Measurements from ENCODE around the gene SELE. TPM values are rescaled to one million over a fixed set of nuclear protein-coding genes. Genes with fewer than 3 reads are reported as not detected.

SELE gene
- total RNA-seq, 4 donors from 2014 or later, result 2.2 to 62.8 (median 16.7) TPM

GRCh38 chr1:169682071-169682470 is 51.8 kb downstream of the SELE start:
- TF ChIP-seq CTCF (IDR thresholded peaks at IDR 0.05), result no peak
- no peak for ATAC-seq (ENCODE audit: low FRiP score)
- no peak for DNase-seq (ENCODE audit: low spot score)

GRCh38 chr1:169681140-169681539 is 52.7 kb downstream of the SELE start:
- no peak for ATAC-seq (ENCODE audit: low FRiP score)
- TF ChIP-seq CTCF (IDR thresholded peaks at IDR 0.05), result no peak
- DNase-seq (ENCODE audit: low spot score), result no peak

GRCh38 chr1:169680377-169681019 is 53.4 kb downstream of the SELE start:
- DNase-seq (ENCODE audit: low spot score) (no peak), ATAC-seq (ENCODE audit: low FRiP score) (peak; percentile 28)
- no peak for TF ChIP-seq CTCF (IDR thresholded peaks at IDR 0.05)

- DNase-seq (ENCODE audit: low spot score), result no peak
- no peak for ATAC-seq (ENCODE audit: low FRiP score)
- TF ChIP-seq CTCF (IDR thresholded peaks at IDR 0.05), result no peak
These were observed 54.2 kb downstream of the SELE start for GRCh38 chr1:169679692-169680091.

GRCh38 chr1:169676001-169676400 is 57.9 kb downstream of the SELE start:
- no peak for TF ChIP-seq CTCF (IDR thresholded peaks at IDR 0.05)
- ATAC-seq (ENCODE audit: low FRiP score), result peak; percentile 70
- no peak for DNase-seq (ENCODE audit: low spot score)

Other genes with a start within 250 kb of the SELE start
- gene SLC19A2, start 248.1 kb downstream of the SELE start, total RNA-seq, result 100 to 1,000 TPM in 2 of 4 donors, 10 to 100 TPM in 2; 48.8 to 195 (median 96.0) TPM
- gene F5, start 147.6 kb downstream of the SELE start, total RNA-seq, result 1 to 10 TPM; 1.4 to 5.0 (median 3.7) TPM
- 10 to 100 TPM in 3 of 4 donors, 1 to 10 TPM in 1; 8.2 to 74.5 (median 27.5) TPM for gene SELP, start 104.0 kb downstream of the SELE start, total RNA-seq
- 10 to 100 TPM in 1 of 4 donors, 1 to 10 TPM in 3; 1.4 to 27.7 (median 5.3) TPM for gene SELL, start 22.5 kb downstream of the SELE start, total RNA-seq
- 1 to 10 TPM; 1.9 to 7.1 (median 3.5) TPM for gene METTL18, start 60.8 kb upstream of the SELE start, total RNA-seq
- 10 to 100 TPM in 2 of 4 donors, 1 to 10 TPM in 2; 7.0 to 17.2 (median 10.9) TPM for gene SCYL3, start 159.8 kb upstream of the SELE start, total RNA-seq